B cell (primary cell): ENCODE results near the gene INSR. TPM values are rescaled to one million over a fixed set of nuclear protein-coding genes. Genes with fewer than 3 reads are reported as not detected.

ENCODE experiments used
- ATAC-seq: fragments of 200-7000 bp; cut with Tn5 transposase; one replicate; pipeline ENCODE4 v1.10.0; 2021; ENCODE audit warnings: low read depth, mild to moderate bottlenecking, moderate number of reproducible peaks, moderate library complexity
- CTCF ChIA-PET: fragments of 350-600 bp; sonication (Branson Sonifier 250); formaldehyde crosslinking; loops from one replicate; lab custom pipeline; 2021; ENCODE audit warnings: antibody characterized with exemption, inconsistent platforms; lab: Charles Lee
- POLR2A ChIA-PET: fragments of 350-600 bp; sonication (Branson Sonifier 250); formaldehyde crosslinking; loops from one replicate; lab custom pipeline; 2021; ENCODE audit warnings: antibody characterized with exemption; lab: Charles Lee
- DNase-seq: peaks from one replicate; pipeline ENCODE4 v3.0.0; 2013
- H2AFZ ChIP-seq: 2 replicates; pipeline ENCODE4 v1.6.1; 2012; ENCODE audit warnings: mild to moderate bottlenecking, low read depth, low read length; ENCODE audit not compliant: insufficient read depth, poor library complexity, severe bottlenecking
- H3K27ac ChIP-seq, 2 donors: 1 replicate in 1 of 2; 2 replicates in 1 of 2; pipeline ENCODE4 v1.5.1; 2012 to 2013; ENCODE audit warnings: low read length in 2 of 2, mild to moderate bottlenecking in 2 of 2, moderate library complexity in 1 of 2
- H3K27me3 ChIP-seq, 4 experiments: fragments of 200-600 bp in 1 of 4; sonication (generic) in 1 of 4; replicated peaks in 1 of 4; 1 replicate in 2 of 4; 2 replicates in 2 of 4; pipeline versions ENCODE4 v1.6.1 to v1.7.0; 2013 to 2016; ENCODE audit warnings: low read length in 3 of 4, mild to moderate bottlenecking in 2 of 4, mixed read lengths in 1 of 4, moderate library complexity in 1 of 4; ENCODE audit not compliant: insufficient read depth in 4 of 4, control insufficient read depth in 3 of 4; ENCODE audit errors: control extremely low read depth in 1 of 4
- H3K36me3 ChIP-seq, 2 experiments: replicated peaks in 1 of 2; 1 replicate in 1 of 2; 2 replicates in 1 of 2; pipeline versions ENCODE4 v1.6.1 to v1.7.1; 2013; ENCODE audit warnings: low read length in 1 of 2; ENCODE audit not compliant: insufficient read depth in 2 of 2, control insufficient read depth in 1 of 2; ENCODE audit errors: control extremely low read depth in 1 of 2, extremely low read depth in 1 of 2
- H3K4me1 ChIP-seq, 2 donors: fragments of 200-600 bp in 1 of 2; sonication (generic) in 1 of 2; 1 replicate in 1 of 2; 2 replicates in 1 of 2; pipeline versions ENCODE4 v1.5.1 to v1.6.1; 2013 to 2017; ENCODE audit warnings: low read length in 2 of 2; ENCODE audit not compliant: control insufficient read depth in 2 of 2, insufficient read depth in 2 of 2
- H3K4me2 ChIP-seq: replicated peaks from 2 replicates; pipeline ENCODE3; 2012; ENCODE audit warnings: mild to moderate bottlenecking, low read depth, low read length; ENCODE audit not compliant: poor library complexity, severe bottlenecking
- H3K4me3 ChIP-seq, 5 experiments: fragments of 200-600 bp in 1 of 5; sonication (generic) in 1 of 5; 1 replicate in 3 of 5; 2 replicates in 2 of 5; pipeline versions ENCODE4 v1.5.1 to v1.7.0; 2011 to 2016; ENCODE audit warnings: low read length in 4 of 5, mild to moderate bottlenecking in 4 of 5, low read depth in 2 of 5, control low read depth in 1 of 5, moderate library complexity in 1 of 5; ENCODE audit not compliant: insufficient read depth in 1 of 5; ENCODE audit errors: control extremely low read depth in 1 of 5, extremely low read depth in 1 of 5
- H3K79me2 ChIP-seq: fragments of 200-600 bp; sonication (generic); one replicate; pipeline ENCODE4 v1.6.0; 2016; ENCODE audit warnings: low read length; ENCODE audit not compliant: control insufficient read depth, insufficient read depth
- H3K9ac ChIP-seq: fragments of 200-600 bp; sonication (generic); 2 replicates; pipeline ENCODE4 v1.6.1; 2017; ENCODE audit warnings: mild to moderate bottlenecking, low read length, moderate library complexity
- H3K9me3 ChIP-seq, 3 donors: one replicate each; pipeline versions ENCODE4 v1.6.1 to v1.7.1; 2013; ENCODE audit warnings: low read length in 2 of 3; ENCODE audit not compliant: control insufficient read depth in 2 of 3, insufficient read depth in 1 of 3; ENCODE audit errors: control extremely low read depth in 1 of 3
- H4K20me1 ChIP-seq: 2 replicates; pipeline ENCODE4 v1.6.0; 2012; ENCODE audit warnings: mild to moderate bottlenecking, low read length; ENCODE audit not compliant: insufficient read depth, control insufficient read depth, poor library complexity, severe bottlenecking
- H3K27ac Mint-ChIP-seq: one replicate; pipeline ENCODE4 v1.8.0; 2021; ENCODE audit warnings: mixed read lengths
- H3K27me3 Mint-ChIP-seq: one replicate; pipeline ENCODE4 v1.8.0; 2021; ENCODE audit warnings: mixed read lengths
- H3K4me1 Mint-ChIP-seq: one replicate; pipeline ENCODE4 v1.8.0; 2021; ENCODE audit warnings: mixed read lengths
- H3K4me3 Mint-ChIP-seq: one replicate; pipeline ENCODE4 v1.8.0; 2021; ENCODE audit warnings: mixed read lengths
- H3K9me3 Mint-ChIP-seq: one replicate; pipeline ENCODE4 v1.8.0; 2022; ENCODE audit warnings: mixed read lengths; ENCODE audit not compliant: insufficient read depth
- EZH2 ChIP-seq: IDR thresholded peaks from 2 replicates; pipeline ENCODE4 v1.6.1; 2012; ENCODE audit warnings: borderline replicate concordance, low read depth, mild to moderate bottlenecking, moderate library complexity, low read length; ENCODE audit not compliant: insufficient read depth, poor library complexity, severe bottlenecking
- WGBS: methylation state at CpG from one replicate; pipeline ENCODE4 v1.1.5; 2013; ENCODE audit warnings: missing lambda C conversion rate; ENCODE audit not compliant: insufficient coverage; 5-methylcytosine and 5-hydroxymethylcytosine counted together
- intact Hi-C: fragments of 100-400 bp; cut with micrococcal nuclease; formaldehyde crosslinking; loops from one replicate; pipeline ENCODE4 v1.10.0; 2022
- polyA plus RNA-seq: library from polyadenylated mRNA; depleted of rRNA; stranded (reverse); fragments of >200 nt; gene quantifications from 2 replicates; pipeline ENCODE4 v1.2.3, GENCODE V29; 2012
- total RNA-seq, 2 donors: library from RNA; stranded (reverse); fragments of 120-200 nt in 1 of 2; gene quantifications; 1 replicate in 1 of 2; 2 replicates in 1 of 2; pipeline versions ENCODE4 v1.2.3 to v1.2.4, GENCODE V29; 2013 to 2022
- TF ChIP-seq, protein P1 (sequence below): fragments of 200-600 bp; IDR thresholded peaks from one replicate; pipeline ENCODE4 v1.8.0; 2022; ENCODE audit warnings: antibody characterized with exemption, mild to moderate bottlenecking

Gene INSR
- total and polyA plus RNA-seq, 2 donors (not counting 1 experiment from before 2014, with no cell fraction given) = 1.4 to 6.3 TPM

DNA sequence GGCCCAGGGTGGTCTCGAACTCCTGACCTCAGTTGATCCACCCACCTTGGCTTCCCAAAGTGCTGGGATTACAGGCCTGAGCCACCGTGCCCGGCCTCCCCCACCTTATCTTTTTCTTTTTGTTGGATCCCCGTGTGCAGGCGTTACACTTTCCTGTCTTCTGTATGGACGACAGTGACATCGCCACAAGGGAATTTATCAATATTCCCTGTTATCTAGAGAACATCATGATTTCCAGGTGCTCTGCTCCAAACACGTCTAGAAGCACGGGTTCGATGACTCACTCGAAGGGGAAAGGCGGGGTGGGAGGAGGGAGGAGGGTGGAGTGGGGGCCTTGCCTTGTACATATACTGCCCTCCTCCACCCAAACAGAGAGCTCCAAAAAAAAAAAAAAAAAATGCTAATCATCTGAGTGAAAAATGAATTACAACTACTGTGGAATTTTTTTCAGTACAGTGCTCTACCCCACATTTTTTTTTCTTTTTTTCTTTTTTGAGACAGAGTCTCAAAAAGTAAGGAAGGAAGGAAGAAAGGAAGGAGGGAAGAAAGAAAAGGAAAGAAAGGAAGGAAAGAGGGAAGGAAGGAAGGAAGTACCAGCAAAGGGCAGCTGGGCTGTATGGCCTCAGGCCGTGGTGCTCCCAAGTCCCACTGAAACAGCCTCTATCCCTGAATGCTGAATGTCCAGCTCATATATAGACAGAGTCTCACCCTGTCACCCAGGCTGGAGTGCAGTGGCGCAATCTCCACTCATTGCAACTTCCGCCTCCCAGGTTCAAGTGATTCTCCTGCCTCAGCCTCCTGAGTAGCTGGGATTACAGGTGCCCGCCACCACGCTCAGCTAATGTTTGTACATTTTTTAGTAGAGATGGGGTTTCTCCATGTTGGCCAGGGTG lies 36.8 kb downstream of the INSR start:
- Histone ChIP-seq H4K20me1 (no peaks in the 10 kb centered on the region), H3K9ac (no peak overlapping the region), H3K36me3 (no peaks in the 10 kb centered on the region), H3K4me3 (no peak overlapping the region), H3K27ac (no peak overlapping the region), H3K4me1 (no peaks in the 10 kb centered on the region), H3K9me3 (peaks cover 0 to 4% (median 0%) of the 10 kb centered on the region in 3 donors), H2AFZ (no peak overlapping the region), H3K27me3 (no peaks in the 10 kb centered on the region), H3K79me2 (peaks cover 17% of the 10 kb centered on the region), H3K4me2 (no peak overlapping the region)
- no peaks in the 10 kb centered on the region for H3K27me3 Mint-ChIP-seq
- ATAC-seq = no peak
- H3K4me1 Mint-ChIP-seq = no peaks in the 10 kb centered on the region
- 95% methylated on average over 9 of the region's 17 CpGs for WGBS
- H3K9me3 Mint-ChIP-seq = no peaks in the 10 kb centered on the region
- intact Hi-C loops = no loop called here
- no peak overlapping the region for H3K4me3 Mint-ChIP-seq
- H3K27ac Mint-ChIP-seq = no peak overlapping the region
- CTCF ChIA-PET = no interaction called here
- POLR2A ChIA-PET = no interaction called here
- TF ChIP-seq EZH2 = no peak
- TF ChIP-seq, protein P1, sequence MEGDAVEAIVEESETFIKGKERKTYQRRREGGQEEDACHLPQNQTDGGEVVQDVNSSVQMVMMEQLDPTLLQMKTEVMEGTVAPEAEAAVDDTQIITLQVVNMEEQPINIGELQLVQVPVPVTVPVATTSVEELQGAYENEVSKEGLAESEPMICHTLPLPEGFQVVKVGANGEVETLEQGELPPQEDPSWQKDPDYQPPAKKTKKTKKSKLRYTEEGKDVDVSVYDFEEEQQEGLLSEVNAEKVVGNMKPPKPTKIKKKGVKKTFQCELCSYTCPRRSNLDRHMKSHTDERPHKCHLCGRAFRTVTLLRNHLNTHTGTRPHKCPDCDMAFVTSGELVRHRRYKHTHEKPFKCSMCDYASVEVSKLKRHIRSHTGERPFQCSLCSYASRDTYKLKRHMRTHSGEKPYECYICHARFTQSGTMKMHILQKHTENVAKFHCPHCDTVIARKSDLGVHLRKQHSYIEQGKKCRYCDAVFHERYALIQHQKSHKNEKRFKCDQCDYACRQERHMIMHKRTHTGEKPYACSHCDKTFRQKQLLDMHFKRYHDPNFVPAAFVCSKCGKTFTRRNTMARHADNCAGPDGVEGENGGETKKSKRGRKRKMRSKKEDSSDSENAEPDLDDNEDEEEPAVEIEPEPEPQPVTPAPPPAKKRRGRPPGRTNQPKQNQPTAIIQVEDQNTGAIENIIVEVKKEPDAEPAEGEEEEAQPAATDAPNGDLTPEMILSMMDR = no peak
- DNase-seq = no peak

DNA sequence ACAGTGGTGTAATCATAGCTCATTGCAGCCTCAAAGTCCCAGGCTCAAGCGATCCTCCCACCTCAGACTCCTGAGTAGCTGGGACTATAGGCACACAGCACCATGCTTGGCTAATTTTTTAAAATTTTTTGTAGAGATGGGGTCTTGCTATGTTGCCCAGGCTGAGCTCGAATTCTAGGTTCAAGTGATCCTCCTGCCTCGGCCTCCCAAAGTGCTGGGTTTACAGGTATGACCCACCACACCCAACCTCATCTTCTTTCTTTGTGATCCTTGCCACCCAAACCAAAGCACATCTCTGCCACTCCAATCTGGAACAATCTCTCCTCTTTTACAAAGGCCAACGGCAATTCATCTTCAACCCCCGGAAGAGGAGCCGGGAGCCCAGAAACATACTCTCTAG lies 38.6 kb downstream of the INSR start:
- Mint-ChIP-seq H3K27me3 (no peaks in the 10 kb centered on the region), H3K9me3 (no peaks in the 10 kb centered on the region), H3K27ac (no peak overlapping the region), H3K4me1 (peaks cover 2% of the 10 kb centered on the region), H3K4me3 (no peak overlapping the region)
- WGBS = 100% methylated on average over 2 of the region's 6 CpGs
- TF ChIP-seq EZH2 = no peak
- TF ChIP-seq, protein P1 = no peak
- no peak overlapping the region for H3K27ac ChIP-seq
- H2AFZ ChIP-seq = no peak overlapping the region
- ChIA-PET POLR2A (interaction anchor here (0.6 kb wide), 1 partner anchor 89 kb away, joined by 7 read pairs; no protein-coding TSS in a partner anchor), CTCF (no interaction called here)
- H3K4me2 ChIP-seq = no peak overlapping the region
- H3K79me2 ChIP-seq = peaks cover 11% of the 10 kb centered on the region
- DNase-seq = no peak
- H3K27me3 ChIP-seq = no peaks in the 10 kb centered on the region
- no peaks in the 10 kb centered on the region for H3K36me3 ChIP-seq
- peaks cover 0 to 2% of the 10 kb centered on the region in 2 donors for H3K4me1 ChIP-seq
- H3K9me3 ChIP-seq = peaks cover 0 to 4% (median 0%) of the 10 kb centered on the region in 3 donors
- ATAC-seq = no peak
- H3K9ac ChIP-seq = no peak overlapping the region
- intact Hi-C loops = no loop called here
- no peak overlapping the region for H3K4me3 ChIP-seq
- no peaks in the 10 kb centered on the region for H4K20me1 ChIP-seq
